Osteoblast (primary cell): ENCODE measurements around the gene DENND2A. TPM values are rescaled to one million over a fixed set of nuclear protein-coding genes. Genes with fewer than 3 reads are reported as not detected.

Source experiments
- DNase-seq: peaks from one replicate; pipeline ENCODE4 v3.0.0; 2011; ENCODE audit warnings: low spot score, mixed read lengths; ENCODE audit not compliant: insufficient read length; ENCODE audit errors: missing footprints
- H2AFZ ChIP-seq: 2 replicates; pipeline ENCODE4 v1.6.0; 2011; ENCODE audit warnings: mild to moderate bottlenecking, low read length
- H3K27ac ChIP-seq: 2 replicates; pipeline ENCODE4 v1.5.1; 2011; ENCODE audit warnings: mild to moderate bottlenecking, low read depth, low read length, moderate library complexity
- H3K27me3 ChIP-seq: 2 replicates; pipeline ENCODE4 v1.6.0; 2012; ENCODE audit warnings: mild to moderate bottlenecking, control low read depth, inconsistent platforms, low read length, moderate library complexity; ENCODE audit not compliant: insufficient read depth
- H3K36me3 ChIP-seq: 2 replicates; pipeline ENCODE4 v1.5.1; 2011; ENCODE audit warnings: mild to moderate bottlenecking, low read length, control low read depth, moderate library complexity; ENCODE audit not compliant: insufficient read depth
- H3K4me1 ChIP-seq: 2 replicates; pipeline ENCODE4 v1.5.1; 2011; ENCODE audit warnings: mild to moderate bottlenecking, low read length, control low read depth, moderate library complexity; ENCODE audit not compliant: insufficient read depth
- H3K4me2 ChIP-seq: 2 replicates; pipeline ENCODE4 v1.6.0; 2011; ENCODE audit warnings: mild to moderate bottlenecking, low read length; ENCODE audit not compliant: insufficient read depth
- H3K4me3 ChIP-seq: fragments of 200-600 bp; sonication (generic); 3 replicates; pipeline ENCODE4 v1.5.1; 2012; ENCODE audit warnings: mild to moderate bottlenecking, low read length, inconsistent platforms; ENCODE audit not compliant: insufficient read depth
- H3K79me2 ChIP-seq: 2 replicates; pipeline ENCODE4 v1.6.0; 2012; ENCODE audit warnings: mild to moderate bottlenecking, low read length, control low read depth, inconsistent platforms; ENCODE audit not compliant: insufficient read depth
- H3K9me3 ChIP-seq: 2 replicates; pipeline ENCODE4 v1.5.1; 2011; ENCODE audit warnings: low read depth, low read length, control low read depth
- H4K20me1 ChIP-seq: 2 replicates; pipeline ENCODE4 v1.6.0; 2012; ENCODE audit warnings: mild to moderate bottlenecking, low read length, control low read depth; ENCODE audit not compliant: insufficient read depth
- CTCF ChIP-seq: IDR thresholded peaks from 2 replicates; pipeline ENCODE4 v1.5.1; 2011; ENCODE audit warnings: mild to moderate bottlenecking, low read depth, low read length, moderate library complexity; ENCODE audit errors: extremely low read depth
- total RNA-seq: library from RNA; depleted of rRNA; stranded (reverse); fragments of >200 nt; gene quantifications from 2 replicates; pipeline ENCODE4 v1.2.3, GENCODE V29; 2012

Gene DENND2A
- total RNA-seq, 1 donor = 0.36 TPM

GRCh38 chr7:140638173-140638791 is 2.3 kb downstream of the DENND2A start:
- H3K27me3 ChIP-seq = peaks cover 41% of the 10 kb centered on the region
- H2AFZ ChIP-seq = no peak overlapping the region
- H3K4me3 ChIP-seq = no peak overlapping the region
- H4K20me1 ChIP-seq = no peaks in the 10 kb centered on the region
- H3K4me2 ChIP-seq = no peak overlapping the region
- H3K4me1 ChIP-seq = peaks cover 8% of the 10 kb centered on the region
- DNase-seq = peak; percentile 84
- H3K36me3 ChIP-seq = no peaks in the 10 kb centered on the region
- no peaks in the 10 kb centered on the region for H3K9me3 ChIP-seq
- H3K27ac ChIP-seq = no peak overlapping the region
- no peaks in the 10 kb centered on the region for H3K79me2 ChIP-seq
- no peak for TF ChIP-seq CTCF

- H3K9me3 ChIP-seq = no peaks in the 10 kb centered on the region
- no peak overlapping the region for H3K27ac ChIP-seq
- H3K36me3 ChIP-seq = no peaks in the 10 kb centered on the region
- peaks cover 8% of the 10 kb centered on the region for H3K4me1 ChIP-seq
- DNase-seq = peak; percentile 44
- no peak for TF ChIP-seq CTCF
- H3K4me3 ChIP-seq = no peak overlapping the region
- H4K20me1 ChIP-seq = no peaks in the 10 kb centered on the region
- peaks cover 40% of the 10 kb centered on the region for H3K27me3 ChIP-seq
- H3K79me2 ChIP-seq = no peaks in the 10 kb centered on the region
- H2AFZ ChIP-seq = no peak overlapping the region
- H3K4me2 ChIP-seq = no peak overlapping the region
Observed at GRCh38 chr7:140637400-140637799, 3.2 kb downstream of the DENND2A start.

GRCh38 chr7:140635816-140636215 is 4.8 kb downstream of the DENND2A start:
- Histone ChIP-seq H4K20me1 (no peaks in the 10 kb centered on the region), H3K27me3 (peaks cover 30% of the 10 kb centered on the region), H3K4me2 (no peak overlapping the region), H3K4me1 (peaks cover 8% of the 10 kb centered on the region), H3K4me3 (no peak overlapping the region), H3K27ac (no peak overlapping the region), H3K79me2 (no peaks in the 10 kb centered on the region), H2AFZ (no peak overlapping the region), H3K36me3 (no peaks in the 10 kb centered on the region), H3K9me3 (no peaks in the 10 kb centered on the region)
- no peak for DNase-seq
- no peak for TF ChIP-seq CTCF

GRCh38 chr7:140635345-140635744 is 5.3 kb downstream of the DENND2A start:
- H3K9me3 ChIP-seq = no peaks in the 10 kb centered on the region
- no peak for TF ChIP-seq CTCF
- H3K4me3 ChIP-seq = no peak overlapping the region
- H3K4me1 ChIP-seq = peaks cover 8% of the 10 kb centered on the region
- DNase-seq = no peak
- H3K27me3 ChIP-seq = peaks cover 29% of the 10 kb centered on the region
- no peak overlapping the region for H2AFZ ChIP-seq
- H3K27ac ChIP-seq = no peak overlapping the region
- no peaks in the 10 kb centered on the region for H4K20me1 ChIP-seq
- H3K4me2 ChIP-seq = no peak overlapping the region
- no peaks in the 10 kb centered on the region for H3K36me3 ChIP-seq
- no peaks in the 10 kb centered on the region for H3K79me2 ChIP-seq
